ENCODE data around the gene SPAAR.
"Not testable (repeated sequence)": the region's sequence is repeated elsewhere in the genome, so short reads cannot be mapped to it uniquely, and the experiment has no call there.

The SPAAR gene

GRCh38 chr9:35928591-35929452 lies 19.5 kb downstream of the SPAAR start:
- Mint-ChIP-seq H3K9me3 (no peaks in the 10 kb centered on the region), H3K36me3 (ENCODE audit: low read depth) (no peaks in the 10 kb centered on the region), H3K4me1 (ENCODE audit: low read depth) (peaks cover 23% of the 10 kb centered on the region), H3K27ac (no peak overlapping the region), H3K4me3 (no peak overlapping the region), H3K27me3 (no peaks in the 10 kb centered on the region)

- no peak overlapping the region for H3K27ac Mint-ChIP-seq
- peaks cover 18% of the 10 kb centered on the region for H3K4me1 Mint-ChIP-seq (ENCODE audit: low read depth)
- H3K27me3 Mint-ChIP-seq, result no peaks in the 10 kb centered on the region
- H3K9me3 Mint-ChIP-seq, result no peaks in the 10 kb centered on the region
- no peak overlapping the region for H3K4me3 Mint-ChIP-seq
- H3K36me3 Mint-ChIP-seq (ENCODE audit: low read depth), result no peaks in the 10 kb centered on the region
Measured at GRCh38 chr9:35929453-35929718, 20.1 kb downstream of the SPAAR start.

DNA sequence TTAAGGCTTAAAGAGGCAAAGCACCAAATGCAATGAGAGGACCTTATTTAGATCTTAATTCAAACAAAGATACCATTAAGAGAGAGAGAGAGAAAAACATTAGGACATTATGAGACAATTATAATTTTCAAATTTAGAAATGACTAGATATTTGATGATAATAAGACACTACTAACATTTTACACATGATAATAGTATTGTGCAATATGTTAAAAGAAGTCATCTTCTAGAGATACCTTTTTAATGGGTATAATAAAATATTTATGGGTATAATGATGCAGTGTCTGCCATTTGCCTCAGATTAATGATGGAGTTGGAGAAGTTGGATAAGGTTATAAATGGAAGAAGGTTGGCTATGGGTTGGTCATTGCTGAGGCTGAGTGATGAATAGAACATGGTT lies 21.2 kb downstream of the SPAAR start:
- Mint-ChIP-seq H3K27me3 (no peaks in the 10 kb centered on the region), H3K4me1 (ENCODE audit: low read depth) (peaks cover 15% of the 10 kb centered on the region), H3K36me3 (ENCODE audit: low read depth) (no peaks in the 10 kb centered on the region), H3K4me3 (no peak overlapping the region), H3K27ac (no peak overlapping the region), H3K9me3 (no peaks in the 10 kb centered on the region)

GRCh38 chr9:35930989-35931388 lies 21.7 kb downstream of the SPAAR start:
- Mint-ChIP-seq H3K4me3 (no peak overlapping the region), H3K27ac (no peak overlapping the region), H3K36me3 (ENCODE audit: low read depth) (no peaks in the 10 kb centered on the region), H3K27me3 (no peaks in the 10 kb centered on the region), H3K4me1 (ENCODE audit: low read depth) (peaks cover 15% of the 10 kb centered on the region), H3K9me3 (no peaks in the 10 kb centered on the region)

DNA sequence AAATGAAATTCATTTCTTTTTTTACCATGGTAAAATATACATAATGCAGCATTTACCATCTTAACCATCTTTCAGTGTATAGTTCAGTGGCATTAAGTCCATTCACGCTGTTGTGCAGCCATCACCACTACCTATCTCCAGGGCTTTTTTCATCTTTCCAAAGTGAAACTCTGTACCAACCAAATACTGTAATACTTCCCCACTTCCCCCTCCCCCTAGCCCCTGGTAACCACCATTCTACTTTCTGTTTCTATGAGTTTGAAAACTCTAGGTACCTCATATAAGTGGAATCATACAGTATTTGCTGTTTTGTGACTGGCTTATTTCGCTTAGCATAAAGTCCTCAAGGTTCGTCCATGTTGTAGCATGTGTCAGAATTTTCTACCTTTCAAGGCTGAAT lies 23.4 kb downstream of the SPAAR start:
- Mint-ChIP-seq H3K9me3 (peaks cover 6% of the 10 kb centered on the region), H3K4me3 (no peak overlapping the region), H3K27ac (no peak overlapping the region), H3K36me3 (ENCODE audit: low read depth) (no peaks in the 10 kb centered on the region), H3K4me1 (ENCODE audit: low read depth) (peaks cover 21% of the 10 kb centered on the region), H3K27me3 (no peaks in the 10 kb centered on the region)

DNA sequence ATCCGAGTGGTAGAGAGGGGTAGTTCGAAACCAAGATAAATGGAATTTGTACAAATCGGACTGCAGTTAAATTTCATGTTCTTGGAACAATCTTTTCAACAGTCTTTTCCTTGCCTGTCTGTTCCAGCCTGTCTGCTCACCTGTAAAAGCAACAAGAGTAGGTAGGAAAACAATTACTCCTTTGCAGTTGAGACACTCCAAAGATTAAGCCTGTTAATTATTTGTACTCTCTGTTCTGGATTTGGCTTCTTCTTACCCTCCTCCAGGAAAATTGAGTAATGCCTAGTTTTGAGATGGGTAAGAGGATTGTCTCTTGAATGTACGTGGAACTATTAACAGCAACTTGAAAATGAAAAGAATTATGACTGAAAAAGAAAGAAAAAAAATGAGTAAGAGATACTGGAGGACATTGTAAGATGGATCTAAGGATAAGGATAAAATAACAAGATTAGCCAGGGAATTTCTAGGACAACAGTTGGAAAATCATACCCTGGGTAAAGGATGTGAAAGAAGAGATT lies 24.3 kb downstream of the SPAAR start:
- no peak overlapping the region for H3K4me3 Mint-ChIP-seq

DNA sequence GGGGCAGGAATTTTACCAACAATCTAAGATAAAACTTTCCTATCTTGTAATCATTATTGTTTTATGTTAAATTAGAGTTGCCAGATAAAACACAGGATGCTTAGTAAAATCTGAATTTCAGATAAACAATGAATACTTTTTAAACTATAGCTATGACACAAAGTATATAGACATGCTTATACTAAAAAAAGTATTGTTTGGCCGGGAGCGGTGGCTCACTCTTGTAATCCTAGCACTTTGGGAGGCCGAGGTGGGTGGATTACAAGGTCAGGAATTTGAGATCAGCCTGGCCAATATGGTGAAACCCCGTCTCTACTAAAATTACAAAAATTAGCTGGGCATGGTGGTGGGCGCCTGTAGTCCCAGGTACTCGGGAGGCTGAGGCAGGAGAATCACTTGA lies 24.8 kb downstream of the SPAAR start:
- not testable (repeated sequence) for H3K27me3 Mint-ChIP-seq; H3K4me3 Mint-ChIP-seq; H3K27ac Mint-ChIP-seq; H3K9me3 Mint-ChIP-seq; H3K36me3 Mint-ChIP-seq (ENCODE audit: low read depth)
- H3K4me1 Mint-ChIP-seq (ENCODE audit: low read depth), result peaks cover 33% of the 10 kb centered on the region

More for the DNA sequence above, 24.3 kb downstream of the SPAAR start:
- Mint-ChIP-seq H3K27me3 (no peaks in the 10 kb centered on the region), H3K4me1 (ENCODE audit: low read depth) (peaks cover 28% of the 10 kb centered on the region), H3K9me3 (peaks cover 6% of the 10 kb centered on the region), H3K27ac (no peak overlapping the region), H3K36me3 (ENCODE audit: low read depth) (no peaks in the 10 kb centered on the region)

DNA sequence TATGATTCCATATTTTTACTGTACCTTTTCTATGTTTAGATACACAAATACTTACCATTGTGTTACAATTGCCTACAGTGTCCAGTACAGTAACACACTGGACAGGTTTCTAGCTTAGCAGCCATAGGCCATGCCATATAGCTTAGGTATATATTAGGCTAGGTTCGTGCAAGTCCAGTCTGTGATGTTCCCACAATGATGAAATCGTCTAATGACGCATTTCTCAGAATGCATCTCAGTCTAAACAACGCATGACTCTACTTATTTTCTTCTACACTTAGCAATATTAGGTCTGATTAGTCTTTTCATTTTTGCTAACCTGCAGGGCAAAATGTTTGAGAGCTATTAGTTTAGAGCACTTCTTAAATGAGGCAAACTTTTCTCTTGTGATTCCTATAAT lies 26.0 kb downstream of the SPAAR start:
- Mint-ChIP-seq H3K27ac (no peak overlapping the region), H3K4me3 (no peak overlapping the region), H3K36me3 (ENCODE audit: low read depth) (no peaks in the 10 kb centered on the region), H3K9me3 (peaks cover 6% of the 10 kb centered on the region), H3K4me1 (ENCODE audit: low read depth) (peaks cover 45% of the 10 kb centered on the region), H3K27me3 (no peaks in the 10 kb centered on the region)

DNA sequence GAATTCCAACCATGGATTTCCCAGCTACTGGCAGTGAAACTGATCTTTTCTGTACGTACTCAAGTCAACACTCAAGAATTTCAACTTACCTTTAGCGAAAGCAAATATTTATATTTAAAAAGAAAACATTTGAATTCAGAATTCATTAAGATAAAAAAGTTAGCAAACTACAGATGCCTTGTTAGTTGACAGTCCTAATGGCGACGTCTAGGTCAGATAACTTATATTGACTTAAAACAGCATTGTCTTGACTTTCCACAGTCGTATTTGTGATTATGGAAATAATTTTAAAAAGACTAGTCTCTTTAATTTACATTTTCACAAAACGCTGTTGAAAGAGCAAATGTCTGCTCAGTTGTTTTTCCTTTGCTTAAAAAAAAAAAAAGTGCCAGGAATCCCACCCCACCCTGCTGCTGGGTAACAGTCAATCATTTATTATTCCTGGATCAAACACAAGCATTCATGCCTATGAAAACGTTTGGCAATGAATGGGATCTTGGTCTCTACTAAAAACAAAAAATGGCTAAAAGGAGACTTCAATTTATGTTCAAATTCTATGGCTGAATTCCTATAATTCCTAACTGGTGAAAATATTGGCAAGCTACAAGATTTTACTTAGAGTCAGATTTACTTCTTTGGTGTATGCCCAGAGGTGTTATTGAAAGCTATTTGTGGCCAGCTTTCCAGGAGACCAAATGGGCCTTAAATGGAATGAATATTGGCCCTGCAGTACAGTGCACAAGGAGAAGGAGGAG lies 26.6 kb downstream of the SPAAR start:
- no peak overlapping the region for H3K4me3 Mint-ChIP-seq
- no peaks in the 10 kb centered on the region for H3K27me3 Mint-ChIP-seq
- H3K4me1 Mint-ChIP-seq (ENCODE audit: low read depth), result peaks cover 52% of the 10 kb centered on the region
- peaks cover 6% of the 10 kb centered on the region for H3K9me3 Mint-ChIP-seq
- H3K36me3 Mint-ChIP-seq (ENCODE audit: low read depth), result no peaks in the 10 kb centered on the region
- H3K27ac Mint-ChIP-seq, result no peak overlapping the region

- Mint-ChIP-seq H3K4me1 (ENCODE audit: low read depth) (peaks cover 61% of the 10 kb centered on the region), H3K27ac (no peak overlapping the region), H3K36me3 (ENCODE audit: low read depth) (no peaks in the 10 kb centered on the region), H3K4me3 (no peak overlapping the region), H3K9me3 (peaks cover 6% of the 10 kb centered on the region), H3K27me3 (no peaks in the 10 kb centered on the region)
Measured at GRCh38 chr9:35937227-35937626, 27.9 kb downstream of the SPAAR start.

- peaks cover 49% of the 10 kb centered on the region for H3K4me1 Mint-ChIP-seq (ENCODE audit: low read depth)
- no peak overlapping the region for H3K27ac Mint-ChIP-seq
Measured at GRCh38 chr9:35938474-35939356, 29.4 kb downstream of the SPAAR start.

DNA sequence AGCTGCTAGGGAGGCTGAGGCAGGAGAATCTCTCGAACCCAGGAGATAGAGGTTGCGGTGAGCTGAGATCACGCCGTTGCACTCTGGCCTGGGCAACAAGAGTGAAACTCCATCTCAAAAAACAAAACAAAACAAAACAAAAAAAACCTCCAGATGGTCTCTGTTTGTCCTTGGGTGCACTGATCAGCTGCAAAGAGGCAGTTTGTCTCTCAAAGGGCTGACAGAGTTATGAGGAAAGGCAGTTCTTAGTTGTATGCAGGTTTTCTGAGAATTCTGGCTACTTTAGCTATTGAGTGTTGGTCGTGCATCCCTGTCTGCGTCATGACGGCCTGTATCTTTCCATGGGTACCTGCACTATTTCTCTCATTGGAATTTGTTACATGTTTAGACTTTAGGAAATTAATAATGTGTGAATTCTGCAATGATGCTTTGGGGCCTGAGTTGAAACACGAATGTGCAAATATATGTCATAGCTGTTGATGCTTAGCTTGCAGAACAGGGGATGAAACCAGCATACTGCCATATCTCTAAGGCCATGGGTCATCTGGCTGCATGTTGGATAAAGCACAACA lies 30.5 kb downstream of the SPAAR start:
- peaks cover 6% of the 10 kb centered on the region for H3K9me3 Mint-ChIP-seq
- H3K27ac Mint-ChIP-seq, result no peak overlapping the region
- peaks cover 46% of the 10 kb centered on the region for H3K4me1 Mint-ChIP-seq (ENCODE audit: low read depth)

More at GRCh38 chr9:35938474-35939356, 29.4 kb downstream of the SPAAR start:
- Mint-ChIP-seq H3K4me3 (no peak overlapping the region), H3K27me3 (no peaks in the 10 kb centered on the region), H3K36me3 (ENCODE audit: low read depth) (no peaks in the 10 kb centered on the region), H3K9me3 (peaks cover 6% of the 10 kb centered on the region)

DNA sequence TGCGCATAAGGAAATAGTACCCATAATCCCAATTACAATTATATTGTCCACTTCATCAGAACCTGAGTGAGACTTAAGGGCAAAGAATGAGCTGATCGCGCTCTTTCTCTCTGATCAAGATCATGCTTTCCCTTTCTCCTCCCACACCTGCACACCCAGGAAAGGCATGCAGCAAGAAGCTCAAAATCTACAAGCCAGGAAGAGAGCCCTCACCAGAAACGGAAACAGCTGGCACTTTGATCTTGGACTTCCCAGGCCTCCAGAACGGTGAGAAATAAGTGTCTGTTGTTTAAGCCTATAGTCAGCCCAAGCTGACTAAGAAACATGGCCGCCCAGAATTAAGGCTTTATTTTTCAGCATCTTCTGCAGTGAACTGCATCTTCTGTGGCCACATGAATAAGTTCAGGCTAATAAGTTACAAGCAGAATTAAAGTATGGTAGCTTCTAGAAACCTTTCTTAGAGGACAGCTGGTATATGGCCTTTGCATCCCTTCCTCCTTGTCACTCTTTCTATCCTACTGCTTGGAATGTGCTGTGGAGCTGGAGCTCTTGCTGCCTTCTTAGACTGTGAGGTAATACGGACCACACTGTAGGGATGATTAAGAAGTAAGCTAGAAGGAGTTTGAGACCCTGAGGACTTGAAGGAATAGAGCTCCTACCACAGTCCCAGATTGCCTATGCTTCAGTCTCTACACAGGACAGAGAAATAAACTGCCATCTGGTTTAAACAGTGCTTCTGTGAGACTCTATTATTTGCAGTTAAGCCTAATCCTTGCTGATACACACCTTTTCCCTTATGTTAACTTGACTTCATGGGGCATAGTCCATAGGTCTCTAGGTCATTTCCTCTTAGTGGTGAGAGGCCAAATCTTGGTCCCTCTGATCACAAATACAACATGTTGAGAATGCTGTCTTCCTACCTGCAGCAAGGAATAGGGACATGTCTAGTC lies 31.4 kb downstream of the SPAAR start:
- peak overlapping the region; percentile 67 for H3K27ac Mint-ChIP-seq

More for the DNA sequence above, 30.5 kb downstream of the SPAAR start:
- Mint-ChIP-seq H3K27me3 (no peaks in the 10 kb centered on the region), H3K36me3 (ENCODE audit: low read depth) (no peaks in the 10 kb centered on the region), H3K4me3 (no peak overlapping the region)

More for the DNA sequence above, 31.4 kb downstream of the SPAAR start:
- Mint-ChIP-seq H3K36me3 (ENCODE audit: low read depth) (no peaks in the 10 kb centered on the region), H3K27me3 (no peaks in the 10 kb centered on the region), H3K4me3 (peak overlapping the region; percentile 49), H3K4me1 (ENCODE audit: low read depth) (peaks cover 53% of the 10 kb centered on the region), H3K9me3 (peaks cover 6% of the 10 kb centered on the region)

Data from stimulated activated naive CD8-positive, alpha-beta T cell treated with anti-CD3 and anti-CD28 coated beads, Interleukin-15, Interleukin-2, amounts not matched to agents 100 ng/mL and 50 ng/mL, for 24 hours (primary cell).